ENCODE measurements around the gene TRPM8. TPM values are rescaled to one million over a fixed set of nuclear protein-coding genes. Genes with fewer than 3 reads are reported as not detected.

The TRPM8 gene
- total RNA-seq, 1 experiment from 2014 or later = 0.31 TPM

GRCh38 chr2:234020332-234020731, 103.2 kb downstream of the TRPM8 start:
- Histone ChIP-seq H3K36me3 (replicated peaks; ENCODE audit: control insufficient read depth, insufficient read depth, low read length) (no peaks in the 10 kb centered on the region), H3K4me3 (ENCODE audit: insufficient read depth, low read depth, low read length) (no peak overlapping the region), H3K27me3 (ENCODE audit: control insufficient read depth, insufficient read depth, low read length) (no peaks in the 10 kb centered on the region)
- DNase-seq = no peak

- no peak for DNase-seq
- H3K36me3 ChIP-seq (replicated peaks; ENCODE audit: control insufficient read depth, insufficient read depth, low read length) = no peaks in the 10 kb centered on the region
- no peak overlapping the region for H3K4me3 ChIP-seq (ENCODE audit: insufficient read depth, low read depth, low read length)
- H3K27me3 ChIP-seq (ENCODE audit: control insufficient read depth, insufficient read depth, low read length) = no peaks in the 10 kb centered on the region; the same call in 1 of the 2 replicates
These were observed 105.3 kb downstream of the TRPM8 start for GRCh38 chr2:234022424-234022823.

- Histone ChIP-seq H3K4me3 (ENCODE audit: insufficient read depth, low read depth, low read length) (no peak overlapping the region), H3K27me3 (ENCODE audit: control insufficient read depth, insufficient read depth, low read length) (no peaks in the 10 kb centered on the region; the same call in 1 of the 2 replicates), H3K36me3 (replicated peaks; ENCODE audit: control insufficient read depth, insufficient read depth, low read length) (no peaks in the 10 kb centered on the region)
- no peak for DNase-seq
These were observed 107.1 kb downstream of the TRPM8 start for GRCh38 chr2:234024304-234024703.

- no peak for DNase-seq
These were observed 108.3 kb downstream of the TRPM8 start for GRCh38 chr2:234025466-234025865.

GRCh38 chr2:234025891-234026401, 108.8 kb downstream of the TRPM8 start:
- no peak overlapping the region for H3K4me3 ChIP-seq (ENCODE audit: insufficient read depth, low read depth, low read length)
- no peak for DNase-seq
- no peaks in the 10 kb centered on the region for H3K36me3 ChIP-seq (replicated peaks; ENCODE audit: control insufficient read depth, insufficient read depth, low read length)
- no peaks in the 10 kb centered on the region; the same call in 1 of the 2 replicates for H3K27me3 ChIP-seq (ENCODE audit: control insufficient read depth, insufficient read depth, low read length)

More at GRCh38 chr2:234025466-234025865, 108.3 kb downstream of the TRPM8 start:
- no peak overlapping the region for H3K4me3 ChIP-seq (ENCODE audit: insufficient read depth, low read depth, low read length)
- no peaks in the 10 kb centered on the region for H3K36me3 ChIP-seq (replicated peaks; ENCODE audit: control insufficient read depth, insufficient read depth, low read length)
- no peaks in the 10 kb centered on the region; the same call in 1 of the 2 replicates for H3K27me3 ChIP-seq (ENCODE audit: control insufficient read depth, insufficient read depth, low read length)

GRCh38 chr2:234026693-234027254, 109.6 kb downstream of the TRPM8 start:
- Histone ChIP-seq H3K36me3 (replicated peaks; ENCODE audit: control insufficient read depth, insufficient read depth, low read length) (no peaks in the 10 kb centered on the region), H3K4me3 (ENCODE audit: insufficient read depth, low read depth, low read length) (no peak overlapping the region), H3K27me3 (ENCODE audit: control insufficient read depth, insufficient read depth, low read length) (no peaks in the 10 kb centered on the region; the same call in 1 of the 2 replicates)
- no peak for DNase-seq

GRCh38 chr2:234027641-234028040, 110.5 kb downstream of the TRPM8 start:
- Histone ChIP-seq H3K27me3 (ENCODE audit: control insufficient read depth, insufficient read depth, low read length) (no peaks in the 10 kb centered on the region; the same call in 1 of the 2 replicates), H3K4me3 (ENCODE audit: insufficient read depth, low read depth, low read length) (no peak overlapping the region), H3K36me3 (replicated peaks; ENCODE audit: control insufficient read depth, insufficient read depth, low read length) (no peaks in the 10 kb centered on the region)
- no peak for DNase-seq

- no peak for DNase-seq
- H3K27me3 ChIP-seq (ENCODE audit: control insufficient read depth, insufficient read depth, low read length) = no peaks in the 10 kb centered on the region; the same call in 1 of the 2 replicates
- H3K4me3 ChIP-seq (ENCODE audit: insufficient read depth, low read depth, low read length) = no peak overlapping the region
- no peaks in the 10 kb centered on the region for H3K36me3 ChIP-seq (replicated peaks; ENCODE audit: control insufficient read depth, insufficient read depth, low read length)
These were observed 112.1 kb downstream of the TRPM8 start for GRCh38 chr2:234029150-234029733.

GRCh38 chr2:234031207-234031606, 114.0 kb downstream of the TRPM8 start:
- H3K4me3 ChIP-seq (ENCODE audit: insufficient read depth, low read depth, low read length) = no peak overlapping the region
- no peaks in the 10 kb centered on the region for H3K36me3 ChIP-seq (replicated peaks; ENCODE audit: control insufficient read depth, insufficient read depth, low read length)
- H3K27me3 ChIP-seq (ENCODE audit: control insufficient read depth, insufficient read depth, low read length) = no peaks in the 10 kb centered on the region; the same call in 1 of the 2 replicates
- DNase-seq = no peak

GRCh38 chr2:234032279-234032856, 115.2 kb downstream of the TRPM8 start:
- H3K4me3 ChIP-seq (ENCODE audit: insufficient read depth, low read depth, low read length) = no peak overlapping the region
- H3K27me3 ChIP-seq (ENCODE audit: control insufficient read depth, insufficient read depth, low read length) = no peaks in the 10 kb centered on the region
- no peaks in the 10 kb centered on the region for H3K36me3 ChIP-seq (replicated peaks; ENCODE audit: control insufficient read depth, insufficient read depth, low read length)
- no peak for DNase-seq

- Histone ChIP-seq H3K4me3 (ENCODE audit: insufficient read depth, low read depth, low read length) (no peak overlapping the region), H3K36me3 (replicated peaks; ENCODE audit: control insufficient read depth, insufficient read depth, low read length) (no peaks in the 10 kb centered on the region), H3K27me3 (ENCODE audit: control insufficient read depth, insufficient read depth, low read length) (no peaks in the 10 kb centered on the region)
- DNase-seq = no peak
These were observed 116.0 kb downstream of the TRPM8 start for GRCh38 chr2:234033174-234033573.

- Histone ChIP-seq H3K36me3 (replicated peaks; ENCODE audit: control insufficient read depth, insufficient read depth, low read length) (no peaks in the 10 kb centered on the region), H3K4me3 (ENCODE audit: insufficient read depth, low read depth, low read length) (no peak overlapping the region), H3K27me3 (ENCODE audit: control insufficient read depth, insufficient read depth, low read length) (no peaks in the 10 kb centered on the region)
- DNase-seq = no peak
These were observed 116.7 kb downstream of the TRPM8 start for GRCh38 chr2:234033885-234034284.

- no peak for DNase-seq
- Histone ChIP-seq H3K27me3 (ENCODE audit: control insufficient read depth, insufficient read depth, low read length) (no peaks in the 10 kb centered on the region), H3K4me3 (ENCODE audit: insufficient read depth, low read depth, low read length) (no peak overlapping the region), H3K36me3 (replicated peaks; ENCODE audit: control insufficient read depth, insufficient read depth, low read length) (no peaks in the 10 kb centered on the region)
These were observed 121.1 kb downstream of the TRPM8 start for GRCh38 chr2:234038076-234038802.

- Histone ChIP-seq H3K27me3 (ENCODE audit: control insufficient read depth, insufficient read depth, low read length) (no peaks in the 10 kb centered on the region), H3K36me3 (replicated peaks; ENCODE audit: control insufficient read depth, insufficient read depth, low read length) (no peaks in the 10 kb centered on the region), H3K4me3 (ENCODE audit: insufficient read depth, low read depth, low read length) (no peak overlapping the region)
- DNase-seq = no peak
These were observed 127.0 kb downstream of the TRPM8 start for GRCh38 chr2:234044157-234044556.
